Vagina (tissue), 2 donors: ENCODE data around the gene RNASE4. TPM values are rescaled to one million over a fixed set of nuclear protein-coding genes. Genes with fewer than 3 reads are reported as not detected.

Source experiments
- DNase-seq, 2 donors: peaks; one replicate each; pipeline ENCODE4 v3.0.0-alpha.2; 2017; ENCODE audit errors: extremely low spot score in 2 of 2
- H3K27ac ChIP-seq: fragments of 200-600 bp; sonication (generic); one replicate; pipeline ENCODE4 v1.5.1; 2019
- H3K27me3 ChIP-seq: fragments of 200-600 bp; sonication (generic); one replicate; pipeline ENCODE4 v1.5.1; 2019
- H3K36me3 ChIP-seq, 2 donors: fragments of 200-600 bp; sonication (generic); one replicate each; pipeline ENCODE4 v1.5.1; 2017 to 2019
- H3K4me1 ChIP-seq: fragments of 200-600 bp; sonication (generic); one replicate; pipeline ENCODE4 v1.5.1; 2019
- H3K4me3 ChIP-seq, 2 donors: fragments of 200-600 bp; sonication (generic); 1 replicate in 1 of 2; 2 replicates in 1 of 2; pipeline ENCODE4 v1.5.1; 2016 to 2019
- H3K9me3 ChIP-seq: fragments of 200-600 bp; sonication (generic); one replicate; pipeline ENCODE4 v1.5.1; 2019
- POLR2A ChIP-seq, 2 donors: fragments of 450-650 bp; IDR thresholded peaks; one replicate each; pipeline ENCODE4 v1.6.1; 2017; ENCODE audit warnings: antibody characterized with exemption in 2 of 2, mild to moderate bottlenecking in 2 of 2, moderate library complexity in 2 of 2
- POLR2AphosphoS5 ChIP-seq, 2 donors: sonication (generic); formaldehyde crosslinking; IDR thresholded peaks; one replicate each; pipeline ENCODE4 v1.9.0; 2017; ENCODE audit warnings: antibody characterized with exemption in 2 of 2, mild to moderate bottlenecking in 2 of 2, low read depth in 1 of 2; ENCODE audit not compliant: insufficient read depth in 1 of 2
- intact Hi-C: fragments of 100-400 bp; cut with DNase I; formaldehyde crosslinking; loops from one replicate; pipeline ENCODE4 v1.15.1; 2023
- total RNA-seq: library from RNA; depleted of rRNA; stranded (reverse); fragments of >200 nt; gene quantifications from one replicate; pipeline ENCODE4 v1.2.3, GENCODE V29; 2016
- TF ChIP-seq, protein P1 (sequence below), 3 experiments: fragments of 450-650 bp in 2 of 3; fragments of 200-600 bp in 1 of 3; sonication (generic) in 1 of 3; IDR thresholded peaks; one replicate each; pipeline ENCODE4 v1.5.1; 2017 to 2019; ENCODE audit warnings: antibody characterized with exemption in 3 of 3, mild to moderate bottlenecking in 2 of 3, moderate library complexity in 2 of 3

RNASE4 gene
- total RNA-seq, 1 donor from 2014 or later = 132 TPM

DNA sequence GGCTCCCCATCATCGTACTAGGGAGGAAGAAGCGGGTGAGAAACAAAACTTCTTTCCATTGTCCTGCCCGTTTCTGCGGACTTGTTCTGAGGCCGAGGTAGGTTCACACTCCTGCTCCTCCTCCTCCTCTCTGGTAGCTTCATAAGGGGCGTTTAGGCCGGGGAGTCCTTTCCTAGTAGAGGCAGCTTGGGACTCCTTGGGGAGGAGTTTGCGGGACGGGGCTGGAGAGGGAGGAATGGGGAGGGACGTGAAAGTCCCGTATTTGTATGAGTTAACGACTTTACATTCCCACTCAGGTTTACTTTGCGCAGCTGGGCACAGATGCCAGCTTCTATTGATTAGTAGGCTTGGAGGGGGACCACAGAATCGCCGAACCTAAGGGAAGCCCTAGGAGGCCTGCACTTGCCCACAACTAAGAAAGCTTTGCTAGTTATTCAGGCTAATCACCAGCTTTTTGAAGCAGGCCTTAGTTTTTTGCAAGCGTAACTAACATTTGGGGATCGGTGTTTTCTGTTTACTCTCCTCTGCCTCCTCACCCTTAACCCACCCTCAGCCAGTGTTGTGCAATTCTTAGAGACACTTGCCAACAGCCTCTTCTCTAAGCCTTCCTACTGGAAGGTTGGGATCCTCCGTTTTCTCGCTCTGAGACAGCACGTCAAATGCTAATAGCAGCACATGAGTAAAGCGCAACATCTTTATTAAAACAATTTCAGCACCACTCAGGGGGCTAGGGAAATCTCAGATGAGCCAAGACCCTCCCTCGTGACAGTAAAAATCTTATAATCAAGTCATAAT, 499 bp downstream of the RNASE4 start:
- no peaks in the 10 kb centered on the region for H3K36me3 ChIP-seq
- peak in 1 of 2 donors; percentile 91 for DNase-seq
- peak overlapping the region; percentile 67 to 79 for H3K4me3 ChIP-seq
- no peaks in the 10 kb centered on the region for H3K27me3 ChIP-seq
- H3K27ac ChIP-seq = peak overlapping the region; percentile 99
- TF ChIP-seq, protein P1, sequence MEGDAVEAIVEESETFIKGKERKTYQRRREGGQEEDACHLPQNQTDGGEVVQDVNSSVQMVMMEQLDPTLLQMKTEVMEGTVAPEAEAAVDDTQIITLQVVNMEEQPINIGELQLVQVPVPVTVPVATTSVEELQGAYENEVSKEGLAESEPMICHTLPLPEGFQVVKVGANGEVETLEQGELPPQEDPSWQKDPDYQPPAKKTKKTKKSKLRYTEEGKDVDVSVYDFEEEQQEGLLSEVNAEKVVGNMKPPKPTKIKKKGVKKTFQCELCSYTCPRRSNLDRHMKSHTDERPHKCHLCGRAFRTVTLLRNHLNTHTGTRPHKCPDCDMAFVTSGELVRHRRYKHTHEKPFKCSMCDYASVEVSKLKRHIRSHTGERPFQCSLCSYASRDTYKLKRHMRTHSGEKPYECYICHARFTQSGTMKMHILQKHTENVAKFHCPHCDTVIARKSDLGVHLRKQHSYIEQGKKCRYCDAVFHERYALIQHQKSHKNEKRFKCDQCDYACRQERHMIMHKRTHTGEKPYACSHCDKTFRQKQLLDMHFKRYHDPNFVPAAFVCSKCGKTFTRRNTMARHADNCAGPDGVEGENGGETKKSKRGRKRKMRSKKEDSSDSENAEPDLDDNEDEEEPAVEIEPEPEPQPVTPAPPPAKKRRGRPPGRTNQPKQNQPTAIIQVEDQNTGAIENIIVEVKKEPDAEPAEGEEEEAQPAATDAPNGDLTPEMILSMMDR (IDR thresholded peaks at IDR 0.05) = peak in 1 of 3 experiments; percentile 1
- TF ChIP-seq POLR2A (IDR thresholded peaks at IDR 0.05) (peak in 1 of 2 donors; percentile 12), POLR2AphosphoS5 (IDR thresholded peaks at IDR 0.05; ENCODE audit: insufficient read depth in 1 of 2, low read depth in 1 of 2) (no peak)
- intact Hi-C loops = loop anchor here (2.0 to 5.0 kb wide), 5 partner anchors 53 to 343 kb away; partner anchors contain the start of genes PARP2, PIP4P1 and TEP1
- peaks cover 45% of the 10 kb centered on the region for H3K4me1 ChIP-seq
- no peaks in the 10 kb centered on the region for H3K9me3 ChIP-seq

DNA sequence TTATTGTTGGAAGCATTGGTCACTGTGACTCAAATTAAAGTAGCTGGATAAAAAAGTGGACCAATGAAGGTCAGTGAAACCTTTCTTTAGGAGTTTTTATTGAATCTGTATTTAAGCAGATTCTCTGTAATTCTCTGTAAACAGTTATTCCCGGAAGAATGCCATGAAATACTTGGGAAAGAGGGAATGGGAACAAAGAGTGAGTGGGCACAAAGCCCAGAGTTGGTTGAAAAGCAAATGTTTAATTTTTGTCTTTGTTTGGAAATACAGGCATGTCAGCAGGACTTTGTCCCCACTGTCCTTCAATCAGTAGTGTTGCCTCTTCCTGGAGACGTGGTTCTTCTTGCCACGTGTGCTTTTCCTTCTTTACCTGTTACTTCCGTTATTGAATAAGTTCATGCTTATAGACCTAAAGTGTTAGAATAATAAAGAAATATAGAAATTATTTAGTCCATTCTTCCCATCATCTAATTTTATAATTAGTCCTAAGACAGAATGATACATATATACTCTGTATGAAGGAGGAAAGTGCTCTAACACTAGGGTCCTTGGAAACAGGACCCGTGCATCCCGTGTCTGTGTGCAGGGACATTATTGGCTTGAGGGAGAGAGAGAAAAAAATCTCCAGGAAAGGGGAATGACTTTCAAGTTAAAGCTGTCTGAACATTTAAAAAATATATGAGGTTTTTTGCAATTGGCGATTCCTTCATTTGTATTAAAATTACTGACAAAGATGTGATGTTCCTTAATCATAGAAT, 2.2 kb downstream of the RNASE4 start:
- no peaks in the 10 kb centered on the region for H3K9me3 ChIP-seq
- peak overlapping the region; percentile 45 for H3K27ac ChIP-seq
- no peaks in the 10 kb centered on the region for H3K27me3 ChIP-seq
- no peak for DNase-seq
- H3K36me3 ChIP-seq = no peaks in the 10 kb centered on the region
- peaks cover 43% of the 10 kb centered on the region for H3K4me1 ChIP-seq
- peak overlapping the region; percentile 67 to 79 for H3K4me3 ChIP-seq
- intact Hi-C loops = no loop called here
- no peak for TF ChIP-seq POLR2A (IDR thresholded peaks at IDR 0.05)
- no peak for TF ChIP-seq POLR2AphosphoS5 (IDR thresholded peaks at IDR 0.05; ENCODE audit: insufficient read depth in 1 of 2, low read depth in 1 of 2)
- TF ChIP-seq, protein P1 (IDR thresholded peaks at IDR 0.05) = no peak

DNA sequence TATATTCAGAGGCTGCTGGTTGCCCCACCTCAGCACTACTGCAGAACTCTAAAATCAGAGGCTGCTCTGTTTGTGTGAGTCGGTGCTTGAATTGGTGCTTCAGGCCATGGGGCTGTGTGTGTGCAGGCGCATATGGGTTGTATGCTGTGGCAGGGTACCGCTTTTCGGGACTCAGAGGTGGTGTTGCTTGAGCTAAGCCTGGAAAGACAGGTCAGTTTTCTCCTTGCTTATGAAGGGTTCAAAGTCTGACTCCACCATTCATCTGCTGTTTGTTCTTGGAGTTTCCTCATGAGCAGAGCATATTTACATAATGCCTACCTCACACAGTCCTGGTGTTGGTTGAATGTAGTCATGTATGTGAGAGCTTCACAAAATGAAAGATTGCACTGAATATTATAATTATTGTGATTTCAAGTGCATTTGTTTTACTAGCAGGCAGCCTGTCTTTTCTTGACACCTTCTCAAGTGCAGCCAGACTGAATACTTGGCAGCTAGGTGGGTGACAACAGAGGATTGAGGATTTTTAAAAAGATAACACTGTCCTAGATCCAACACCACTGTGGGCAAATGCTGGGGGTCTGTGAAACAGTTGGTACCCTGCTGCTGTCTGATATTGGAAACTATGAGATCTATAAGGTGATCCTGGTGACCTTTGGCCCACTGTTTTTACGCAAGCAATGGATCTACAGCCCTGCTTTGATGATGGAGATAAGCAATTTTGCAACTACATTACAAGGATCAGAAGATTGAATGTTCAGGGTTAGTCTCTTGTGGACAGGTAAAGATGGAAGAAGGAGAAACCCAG, 3.2 kb downstream of the RNASE4 start:
- DNase-seq = no peak
- no peak overlapping the region for H3K27ac ChIP-seq
- H3K9me3 ChIP-seq = no peaks in the 10 kb centered on the region
- H3K4me1 ChIP-seq = peaks cover 43% of the 10 kb centered on the region
- no peaks in the 10 kb centered on the region for H3K27me3 ChIP-seq
- H3K36me3 ChIP-seq = no peaks in the 10 kb centered on the region
- intact Hi-C loops = no loop called here
- TF ChIP-seq POLR2A (IDR thresholded peaks at IDR 0.05) = no peak
- no peak for TF ChIP-seq POLR2AphosphoS5 (IDR thresholded peaks at IDR 0.05; ENCODE audit: insufficient read depth in 1 of 2, low read depth in 1 of 2)
- TF ChIP-seq, protein P1 (IDR thresholded peaks at IDR 0.05) = no peak
- H3K4me3 ChIP-seq = peak overlapping the region in 1 of 2 donors; percentile 5

DNA sequence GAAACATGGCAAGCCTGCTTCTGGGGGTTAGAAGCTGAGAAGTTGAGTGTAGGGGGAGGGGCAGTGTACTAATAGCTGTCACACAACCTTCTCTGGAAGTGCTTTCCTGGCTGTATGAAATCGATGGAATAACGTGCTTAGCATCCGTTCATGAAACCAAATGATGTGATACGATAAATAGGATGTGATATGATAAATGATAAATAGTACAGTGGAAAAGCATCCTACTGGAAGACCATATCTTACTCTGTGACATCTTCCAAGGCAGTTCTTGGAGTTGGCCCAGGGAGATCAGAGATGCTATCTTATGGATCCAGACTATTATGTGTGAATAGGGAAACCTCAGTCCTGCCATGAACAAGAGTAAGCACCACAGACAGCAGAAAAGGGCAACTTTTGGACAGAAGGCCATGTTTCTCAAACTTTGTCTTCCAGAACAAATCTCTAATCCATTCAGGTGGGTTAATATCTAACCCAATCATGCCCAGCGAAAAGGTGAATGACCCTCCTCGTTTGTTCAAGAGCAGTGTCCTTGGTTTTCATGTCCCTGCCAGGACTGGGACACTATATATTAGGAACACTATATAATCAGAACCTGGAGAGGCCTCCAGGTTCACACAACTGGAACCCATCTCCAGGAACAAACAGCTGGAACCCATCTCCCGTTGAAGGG, 3.9 kb downstream of the RNASE4 start, which contains the start of gene ANG:
Gene ANG (plus strand): TSS at position 598 of the 673 bp plus-strand sequence. CDS start 4,801 bp downstream, outside the sequence.
- DNase-seq = no peak
- Histone ChIP-seq H3K4me1 (peaks cover 43% of the 10 kb centered on the region), H3K36me3 (no peaks in the 10 kb centered on the region), H3K9me3 (no peaks in the 10 kb centered on the region), H3K4me3 (no peak within 1 kb of the TSS), H3K27ac (no peak within 1 kb of the TSS), H3K27me3 (no peaks in the 10 kb centered on the region)
- TF ChIP-seq POLR2AphosphoS5 (IDR thresholded peaks at IDR 0.05; ENCODE audit: insufficient read depth in 1 of 2, low read depth in 1 of 2) = no peak
- TF ChIP-seq, protein P1 (IDR thresholded peaks at IDR 0.05) = no peak
- no peak for TF ChIP-seq POLR2A (IDR thresholded peaks at IDR 0.05)
- intact Hi-C loops = no loop called here
